HG03095 (cell line): ENCODE results near the gene SPACA7.

Experiments
- ATAC-seq: cut with Tn5 transposase; IDR thresholded peaks from one replicate; pipeline ENCODE4 v1.9.1; 2021; ENCODE audit warnings: moderate library complexity; ENCODE audit not compliant: unreplicated experiment

The SPACA7 gene, protein sequence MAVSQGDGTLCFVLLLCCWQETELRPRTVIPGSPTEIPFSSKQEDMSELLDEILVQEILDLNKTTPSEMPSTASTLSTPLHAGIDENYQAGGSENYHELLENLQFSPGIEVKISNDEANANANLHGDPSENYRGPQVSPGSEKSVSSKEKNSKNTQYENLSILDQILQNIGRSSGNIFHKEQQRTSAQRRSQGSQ

DNA sequence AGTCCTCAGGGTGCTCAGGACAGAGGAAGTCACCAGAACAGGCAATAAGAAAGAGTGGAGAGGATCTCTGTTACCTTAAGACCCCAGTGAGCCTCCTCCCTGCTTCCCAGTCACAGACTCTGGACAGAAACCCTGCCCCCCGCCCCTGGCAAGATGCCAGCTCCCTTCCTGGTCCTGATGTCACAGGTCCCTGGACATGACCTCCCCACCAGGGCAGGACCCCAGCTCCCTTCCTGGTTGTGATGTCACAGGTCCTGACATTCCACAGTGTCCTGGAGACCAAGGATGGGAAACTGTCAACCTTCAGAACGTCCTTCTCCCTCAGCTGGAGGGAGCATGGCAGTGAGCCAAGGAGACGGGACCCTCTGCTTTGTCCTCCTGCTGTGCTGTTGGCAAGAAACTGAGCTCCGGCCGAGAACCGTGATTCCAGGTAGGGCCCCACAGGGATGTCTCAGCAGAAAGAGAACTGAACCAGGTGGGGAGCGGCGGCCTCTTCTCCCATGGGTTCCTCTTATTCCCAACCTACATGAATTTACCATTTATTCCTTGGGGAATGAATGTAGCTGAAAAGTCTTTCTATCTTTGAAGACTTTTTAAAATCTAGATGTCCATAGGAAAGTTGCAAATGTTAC lies at the start of gene SPACA7:
SPACA7 (plus strand) TSS at position 306 of the 632 bp plus-strand sequence; CDS start at position 337, 31 bp downstream.
- ATAC-seq, result no peak

- no peak for ATAC-seq
These were observed 49.3 kb upstream of the SPACA7 start for GRCh38 chr13:112326821-112327370.

- no peak for ATAC-seq
These were observed 47.2 kb upstream of the SPACA7 start for GRCh38 chr13:112328936-112329335.

- no peak for ATAC-seq
These were observed 46.8 kb upstream of the SPACA7 start for GRCh38 chr13:112329376-112329775.

- ATAC-seq, result no peak
These were observed 46.1 kb upstream of the SPACA7 start for GRCh38 chr13:112330066-112330465.

DNA sequence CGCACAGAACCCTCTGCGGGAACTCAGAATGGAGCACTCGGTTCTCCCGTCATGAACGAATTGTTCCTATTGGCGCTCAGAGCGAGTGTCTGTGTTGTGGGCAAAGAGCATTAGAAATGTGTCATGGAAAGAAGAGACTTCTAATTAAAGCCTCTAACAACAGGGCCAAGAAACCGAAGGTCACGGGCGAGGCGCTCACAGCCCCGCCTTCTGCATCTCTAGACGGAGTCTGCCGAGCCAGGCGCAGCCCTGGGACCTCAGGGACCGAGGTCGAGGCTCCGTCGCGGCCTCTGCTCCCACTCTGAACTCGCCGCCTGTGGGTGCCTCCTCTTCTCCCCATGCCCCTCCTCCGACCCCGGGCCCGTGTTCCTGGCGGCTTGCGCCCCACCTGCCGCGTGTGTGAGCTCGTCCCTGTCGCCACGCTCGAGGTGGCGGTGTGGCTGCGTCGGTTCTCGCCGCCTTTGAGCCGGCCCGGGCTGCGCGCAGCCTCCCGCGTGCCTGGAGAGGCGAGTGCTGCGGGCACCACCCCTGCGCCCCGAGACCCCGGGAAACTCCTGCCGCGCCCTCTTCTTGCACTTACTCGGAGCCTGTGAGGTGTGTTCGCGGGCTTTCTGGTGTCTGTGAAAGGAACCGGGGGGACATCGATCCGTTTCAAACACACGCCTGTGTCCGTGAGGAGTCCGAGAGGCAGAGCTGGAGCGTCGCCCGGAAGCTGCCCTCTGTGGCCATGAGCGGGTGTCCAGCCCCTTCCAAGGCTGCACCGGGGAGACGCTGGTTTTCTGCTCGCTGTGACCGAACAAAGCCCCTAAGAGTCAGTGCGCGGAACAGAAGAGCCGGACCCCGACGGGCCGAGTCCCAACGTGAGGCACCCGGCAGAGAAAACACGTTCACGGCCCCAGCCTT lies 45.4 kb upstream of the SPACA7 start:
- ATAC-seq, result no peak

DNA sequence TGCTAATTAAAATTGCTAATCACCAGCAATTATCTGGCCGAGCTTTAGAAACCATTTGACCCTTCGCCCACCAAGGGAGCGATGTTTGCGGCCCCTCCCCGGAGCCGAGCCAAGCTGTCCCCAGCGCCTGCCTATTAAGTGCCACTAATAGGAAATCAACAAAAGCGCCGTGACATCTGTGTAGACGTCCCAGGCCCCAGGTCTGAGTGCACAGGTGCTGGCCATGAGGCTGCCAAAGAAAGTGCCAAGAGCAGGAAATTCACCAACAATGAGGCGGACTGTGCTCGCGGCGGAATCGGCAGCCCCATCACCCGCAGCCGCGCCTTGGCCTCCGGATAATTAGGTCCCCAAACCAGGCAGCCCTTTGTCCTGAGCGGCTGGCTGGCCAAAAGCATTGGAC lies 44.5 kb upstream of the SPACA7 start:
- ATAC-seq, result no peak

DNA sequence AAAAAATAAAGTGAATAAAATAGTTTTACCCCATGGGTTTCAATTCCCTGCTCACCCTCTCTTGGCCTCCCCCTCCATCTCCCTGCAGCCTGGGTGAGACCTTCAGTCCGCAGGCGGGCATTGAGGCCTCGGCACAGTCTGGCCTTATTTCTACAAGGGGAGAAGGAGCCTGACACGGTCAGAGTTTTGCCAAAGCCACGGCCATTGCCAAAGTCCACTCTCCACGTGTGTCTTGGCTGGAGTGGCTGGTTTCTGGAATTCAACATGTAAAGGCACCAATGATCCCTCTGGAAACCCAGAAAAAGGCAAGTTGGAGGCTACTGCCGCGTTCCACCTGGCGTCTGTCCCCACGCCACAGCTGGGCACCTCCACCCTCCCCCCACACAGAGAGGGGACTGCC lies 43.4 kb upstream of the SPACA7 start:
- ATAC-seq, result no peak

DNA sequence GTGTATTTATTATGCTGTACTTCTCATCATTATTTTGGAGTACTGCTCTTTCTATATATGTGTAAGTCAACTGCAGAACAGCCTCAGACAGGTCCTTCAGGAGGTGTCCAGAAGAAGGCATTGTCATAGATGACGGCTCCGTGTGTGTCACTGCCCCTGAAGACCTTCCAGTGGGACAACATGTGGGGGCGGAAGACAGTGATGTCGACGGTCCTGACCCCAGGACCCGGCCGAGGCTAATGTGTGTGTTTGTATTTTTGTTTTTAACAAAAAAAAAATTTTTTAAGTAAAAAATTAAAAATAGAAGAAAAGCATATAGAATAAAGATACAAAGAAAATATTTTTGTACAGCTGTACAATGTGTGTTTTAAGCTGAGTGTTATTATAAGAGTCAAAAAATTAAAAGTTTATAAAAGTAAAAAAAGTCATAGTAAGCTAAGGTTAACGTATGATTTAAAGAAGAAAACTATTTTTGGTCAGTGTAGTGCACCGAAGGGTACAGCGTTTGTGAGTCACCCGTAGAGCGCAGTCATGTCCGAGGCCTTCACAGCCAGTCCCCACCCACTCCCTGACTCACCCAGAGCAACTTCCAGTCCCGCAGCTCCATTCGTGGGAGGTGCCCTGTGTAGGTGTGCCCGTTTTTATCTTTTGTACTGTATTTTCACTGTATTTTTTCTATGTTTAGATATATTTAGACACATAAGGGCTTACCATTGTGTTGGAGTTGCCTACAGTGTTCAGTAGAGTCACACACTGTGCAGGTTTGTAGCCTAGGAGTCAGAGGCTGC lies 42.2 kb upstream of the SPACA7 start:
- no peak for ATAC-seq

GRCh38 chr13:112335135-112335534 lies 41.0 kb upstream of the SPACA7 start:
- ATAC-seq, result no peak

- no peak for ATAC-seq
These were observed 34.7 kb upstream of the SPACA7 start for GRCh38 chr13:112341446-112341845.

- ATAC-seq, result no peak
These were observed 34.0 kb upstream of the SPACA7 start for GRCh38 chr13:112341976-112342735.

- ATAC-seq, result no peak
These were observed 33.3 kb upstream of the SPACA7 start for GRCh38 chr13:112342841-112343361.

DNA sequence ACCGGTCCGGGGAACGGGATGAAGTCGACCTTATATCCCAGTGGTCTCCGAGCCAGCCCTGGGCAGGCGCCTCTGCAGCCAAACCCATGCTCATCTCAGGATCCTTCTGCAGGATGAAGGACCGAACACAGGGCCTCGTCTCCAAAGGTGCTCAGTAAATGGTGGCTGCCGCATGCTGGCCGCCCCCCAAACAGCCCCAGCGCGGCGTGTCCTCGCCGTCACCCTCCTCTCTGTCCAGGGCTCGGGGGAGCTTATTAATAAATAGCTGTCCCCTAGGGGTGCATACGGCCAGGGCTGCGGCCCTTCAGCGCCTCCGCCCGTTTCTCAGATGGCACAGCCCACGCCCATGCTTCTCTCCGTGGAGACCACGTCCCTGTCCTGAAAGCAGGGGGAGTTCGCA lies 32.6 kb upstream of the SPACA7 start:
- ATAC-seq, result no peak

DNA sequence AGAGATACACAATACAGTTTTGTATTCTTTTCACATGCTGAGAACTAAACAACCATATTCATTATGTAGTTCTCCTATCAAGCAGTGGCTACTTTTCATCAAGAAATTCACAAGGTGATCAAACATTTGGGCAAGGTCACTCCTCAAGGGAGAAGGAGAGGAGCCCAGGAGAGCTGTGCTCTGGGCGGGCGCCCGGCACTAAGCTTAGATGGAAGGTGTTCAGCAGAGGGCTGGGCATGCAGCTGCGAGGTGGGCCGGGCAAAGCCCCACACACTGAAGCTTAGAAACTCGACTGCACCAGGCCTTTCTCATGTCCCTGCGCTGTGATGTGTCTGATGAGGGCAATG lies 30.4 kb upstream of the SPACA7 start:
- no peak for ATAC-seq

GRCh38 chr13:112346173-112346898 lies 29.8 kb upstream of the SPACA7 start:
- ATAC-seq, result no peak

DNA sequence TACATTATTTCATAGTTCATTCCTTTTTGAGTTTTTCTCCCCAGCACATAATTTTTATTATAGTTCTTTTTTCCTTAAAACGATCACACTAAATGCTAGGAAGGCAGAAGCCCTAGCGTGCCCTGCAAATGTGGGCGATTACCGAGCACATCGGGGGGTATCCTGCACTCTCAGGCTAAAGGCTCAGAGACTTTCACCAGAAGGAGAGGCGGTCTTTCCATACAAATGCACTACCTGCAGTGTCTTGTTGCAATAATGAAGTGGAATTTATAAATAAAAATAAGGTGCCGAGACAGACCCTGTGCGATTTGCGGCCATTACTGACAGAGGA lies 29.3 kb upstream of the SPACA7 start:
- no peak for ATAC-seq

DNA sequence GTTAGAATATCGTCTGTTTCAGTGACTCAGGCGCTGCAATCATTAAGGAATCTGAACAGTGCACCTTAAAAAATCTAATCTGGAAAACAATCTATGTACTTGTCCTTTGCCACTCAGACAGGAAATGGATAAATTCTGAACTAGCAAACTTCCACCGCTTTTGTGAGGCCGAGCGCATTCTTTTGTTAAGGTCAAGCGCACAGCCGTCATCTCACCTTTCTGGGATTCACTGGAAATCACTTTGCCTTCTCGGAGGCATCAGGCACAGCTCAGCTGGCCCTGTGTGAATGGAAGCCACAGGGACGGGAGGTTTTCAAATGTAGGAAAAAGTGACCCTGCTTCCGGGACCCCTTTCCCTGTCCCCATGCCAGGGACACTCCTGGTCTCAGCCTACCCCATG lies 28.2 kb upstream of the SPACA7 start:
- no peak for ATAC-seq

DNA sequence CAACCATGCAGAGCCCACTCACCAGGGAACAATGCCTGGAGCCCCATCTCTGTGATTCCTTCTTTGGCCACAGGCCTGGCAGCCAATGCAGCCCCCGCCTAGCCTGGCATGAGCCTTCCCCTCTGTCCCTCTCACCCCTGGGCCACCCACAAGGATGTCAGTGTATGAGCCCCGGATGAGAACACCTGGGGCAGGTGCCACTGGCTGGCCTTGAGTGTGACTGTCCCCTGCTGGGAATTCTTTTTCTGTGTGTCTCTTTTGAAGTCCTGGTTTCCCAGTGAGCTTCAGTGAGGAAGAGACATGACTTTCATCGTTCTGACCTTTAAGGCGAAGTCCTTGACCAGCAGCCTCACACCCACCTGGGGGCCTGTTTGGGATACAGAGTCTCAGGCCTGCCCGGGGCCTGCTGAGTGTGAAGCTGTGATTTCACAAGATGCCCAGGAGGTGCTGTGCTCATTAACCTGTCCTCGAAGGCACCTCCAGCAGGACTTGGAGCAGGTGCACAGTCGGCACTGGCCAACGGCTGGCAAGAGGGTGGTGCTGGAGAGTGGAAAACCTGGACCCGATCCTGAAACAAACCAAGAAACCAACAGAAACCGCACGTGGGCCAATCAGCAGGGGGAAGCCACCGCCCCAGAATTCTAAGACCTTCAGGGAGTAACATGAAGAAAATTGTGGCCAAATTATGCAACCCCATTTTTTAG lies 27.4 kb upstream of the SPACA7 start:
- no peak for ATAC-seq
